ENCODE measurements around the gene MTREX.
A peak's percentile ranks its signal among the peaks of the same experiment; 100 is the strongest.
"Not testable (repeated sequence)": the region's sequence is repeated elsewhere in the genome, so short reads cannot be mapped to it uniquely, and the experiment has no call there.

The MTREX gene

DNA sequence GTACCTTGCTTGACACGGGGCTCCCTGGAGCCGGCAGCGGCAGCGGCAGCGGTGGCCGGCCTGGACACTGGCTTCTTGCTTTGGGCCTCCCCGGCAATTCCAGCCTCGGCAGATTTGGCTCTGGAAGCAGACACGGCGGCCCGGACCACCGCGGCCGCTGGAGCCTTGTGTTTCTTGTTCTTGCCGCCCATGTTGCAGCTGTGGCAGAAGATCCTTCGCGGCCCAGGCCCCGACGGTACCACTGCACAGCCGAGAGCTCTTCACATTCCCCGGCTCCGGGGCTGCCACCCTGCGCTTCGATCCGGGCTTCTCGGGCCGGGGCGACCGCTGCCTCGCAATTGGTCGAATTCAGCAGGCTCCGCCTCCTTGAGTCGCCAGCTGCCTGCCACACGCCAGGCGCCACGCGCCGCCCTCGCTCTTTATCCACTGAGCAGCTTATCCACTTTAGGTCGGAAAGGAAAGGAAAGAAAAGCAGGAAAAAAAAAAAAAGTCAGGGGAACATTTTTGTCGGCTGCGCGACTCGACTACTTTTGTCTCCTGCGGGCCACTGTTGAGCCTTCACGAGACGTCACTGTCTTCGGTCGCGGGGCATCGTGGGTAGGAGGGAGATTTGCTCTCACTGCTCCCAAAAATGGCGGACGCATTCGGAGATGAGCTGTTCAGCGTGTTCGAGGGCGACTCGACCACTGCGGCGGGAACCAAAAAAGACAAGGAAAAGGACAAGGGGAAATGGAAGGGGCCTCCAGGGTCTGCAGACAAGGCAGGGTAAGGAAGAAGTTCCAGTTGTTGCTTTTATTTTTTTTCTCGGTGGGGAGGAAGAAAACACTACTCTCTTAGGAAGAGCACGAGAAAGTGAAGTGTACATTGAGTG is at the start of gene MTREX, which contains the start of gene DHX29:
Gene MTREX (plus strand): TSS at position 607 of the 871 bp plus-strand sequence. CDS start 25 bp downstream, at position 632.
Gene DHX29 (minus strand): TSS at position 312 of the 871 bp plus-strand sequence. CDS start 121 bp downstream, at position 191.
- peak; percentile 97 for DNase-seq (ENCODE audit: low spot score)

DNA sequence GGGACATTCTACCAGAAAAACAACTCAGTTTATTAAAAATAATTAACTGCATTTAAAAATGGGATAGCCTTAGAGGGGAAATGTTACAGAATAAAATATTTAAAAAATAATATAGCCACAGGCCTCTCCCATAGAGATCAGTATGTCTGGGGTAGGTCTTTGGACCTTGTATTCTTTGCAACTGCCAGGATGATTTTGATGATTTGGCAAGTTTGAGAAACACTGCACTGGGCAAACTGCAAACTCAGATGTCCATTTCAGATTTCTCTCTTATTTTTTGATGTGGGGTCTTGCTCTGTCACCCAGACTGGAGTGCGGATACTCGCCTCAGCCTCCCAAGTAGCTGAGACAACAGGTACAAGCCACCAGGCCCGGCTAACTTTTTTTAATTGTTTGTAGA is 49.5 kb upstream of the MTREX start:
- no peak for DNase-seq (ENCODE audit: low spot score)

DNA sequence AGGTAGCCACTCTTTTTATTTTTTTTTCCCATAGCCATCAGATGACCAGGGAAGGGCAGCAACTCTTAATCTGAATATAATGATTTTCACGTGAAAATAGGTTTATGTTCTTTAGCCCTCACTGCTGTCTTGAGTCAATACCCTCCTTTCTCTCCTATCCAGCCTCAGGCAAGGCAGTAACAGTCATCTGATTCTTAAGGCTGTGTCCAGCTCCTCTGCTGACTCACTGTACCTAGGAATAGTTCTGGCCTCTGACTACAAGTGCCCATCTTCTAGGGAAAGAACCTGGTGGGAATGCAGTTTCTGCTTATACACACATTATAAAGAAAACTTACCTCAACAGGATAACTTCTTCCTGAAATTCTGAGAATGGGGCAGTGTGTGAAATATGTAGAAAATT is 31.0 kb upstream of the MTREX start:
- no peak for DNase-seq (ENCODE audit: low spot score)

DNA sequence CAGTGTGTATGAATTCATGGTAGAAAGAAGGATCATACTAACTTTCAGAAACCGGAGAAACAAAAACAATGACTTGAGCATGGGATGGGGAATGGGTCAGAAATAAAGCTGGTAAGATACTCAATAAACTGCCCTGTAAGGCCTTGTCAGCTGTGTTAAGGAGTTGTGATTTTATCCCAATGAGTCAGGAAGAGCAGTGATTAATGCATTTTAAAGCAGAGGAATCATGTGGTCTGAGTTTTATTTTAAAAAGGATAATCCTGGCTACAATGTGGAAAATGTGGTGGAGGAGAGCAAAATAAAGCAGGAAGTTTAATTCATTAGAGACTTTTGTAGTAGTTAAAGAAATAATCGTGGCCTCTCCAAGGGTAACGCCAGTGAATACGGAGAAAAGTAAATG is 29.0 kb upstream of the MTREX start:
- no peak for DNase-seq (ENCODE audit: low spot score)

DNA sequence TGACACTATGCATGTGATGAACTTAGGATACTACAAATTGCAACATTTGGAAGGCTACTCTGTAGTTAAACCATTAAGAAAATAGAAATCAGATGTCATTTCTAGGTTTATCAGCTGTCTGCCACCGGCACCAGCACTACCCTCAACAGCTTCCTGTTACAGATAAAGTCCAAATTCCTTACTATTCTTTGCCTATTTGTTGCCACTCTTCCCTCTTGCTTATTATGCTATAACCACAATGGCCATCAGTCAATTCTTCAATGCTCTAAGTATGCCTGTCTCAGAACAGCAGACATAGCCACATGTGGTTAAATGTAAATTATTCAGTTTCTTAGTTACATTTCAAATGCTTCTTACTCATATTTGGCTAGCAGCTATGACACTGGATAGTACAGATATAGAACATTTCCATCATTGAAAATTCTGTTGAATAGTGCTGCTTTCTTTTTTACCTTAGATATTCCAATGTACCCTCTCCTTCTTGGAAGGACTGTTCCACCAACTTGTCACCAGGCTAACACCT is 21.3 kb upstream of the MTREX start:
- DNase-seq (ENCODE audit: low spot score) = no peak

DNA sequence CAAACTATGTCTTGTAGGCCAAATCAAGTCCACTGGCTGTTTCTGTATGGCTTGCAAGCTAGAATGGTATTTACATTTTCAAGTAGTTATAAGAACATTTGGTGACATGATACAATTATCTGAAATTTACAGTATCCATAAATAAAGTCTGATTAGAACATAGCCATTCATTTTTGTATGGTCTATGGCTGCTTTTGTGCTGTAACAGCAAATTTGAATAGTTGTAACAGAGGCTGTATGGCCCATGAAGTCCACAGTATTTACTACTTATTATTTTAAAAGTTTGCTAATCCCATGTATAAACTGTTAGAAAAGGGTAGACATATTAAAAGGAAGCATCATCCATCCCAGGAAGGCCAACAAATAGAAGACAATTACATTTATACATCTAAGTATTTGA is 18.0 kb upstream of the MTREX start:
- DNase-seq (ENCODE audit: low spot score) = no peak

DNA sequence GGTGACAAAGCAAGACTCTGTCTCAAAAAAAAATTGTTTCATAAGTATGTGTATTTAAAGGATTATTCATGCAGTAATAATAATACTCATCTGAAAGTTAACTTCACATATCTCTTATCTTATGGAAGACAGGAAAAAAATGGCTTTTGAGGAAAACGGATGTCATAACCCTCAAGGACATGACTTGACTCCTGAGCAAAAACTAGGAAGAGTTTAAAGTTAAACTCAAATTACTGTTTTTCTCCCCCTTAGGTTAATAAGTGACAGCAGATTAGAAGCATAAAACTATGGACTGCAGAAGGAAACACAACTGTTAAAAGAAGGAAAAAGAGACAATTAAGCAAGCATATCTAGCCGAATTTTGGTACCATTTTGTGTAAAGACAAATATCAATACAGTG is 16.8 kb upstream of the MTREX start:
- no peak for DNase-seq (ENCODE audit: low spot score)

DNA sequence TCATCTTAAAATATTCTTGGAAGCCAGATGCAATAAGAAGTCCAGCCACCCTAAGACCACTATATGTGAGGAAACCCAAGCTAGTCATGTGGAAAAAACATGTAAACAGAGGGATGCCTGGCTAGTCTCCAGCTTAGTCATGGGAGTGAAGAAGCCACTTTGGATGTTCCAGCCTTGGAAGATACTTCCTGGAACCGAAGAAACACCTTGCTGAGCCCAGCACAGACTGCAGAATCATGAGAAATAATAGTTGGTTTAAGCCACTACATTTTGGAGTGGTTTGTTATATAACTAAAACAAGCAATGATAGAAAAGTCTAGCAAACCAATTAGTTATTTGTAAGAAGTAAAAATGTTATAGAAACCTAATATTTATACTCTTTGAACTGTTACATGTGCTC is 12.9 kb upstream of the MTREX start:
- DNase-seq (ENCODE audit: low spot score) = no peak

DNA sequence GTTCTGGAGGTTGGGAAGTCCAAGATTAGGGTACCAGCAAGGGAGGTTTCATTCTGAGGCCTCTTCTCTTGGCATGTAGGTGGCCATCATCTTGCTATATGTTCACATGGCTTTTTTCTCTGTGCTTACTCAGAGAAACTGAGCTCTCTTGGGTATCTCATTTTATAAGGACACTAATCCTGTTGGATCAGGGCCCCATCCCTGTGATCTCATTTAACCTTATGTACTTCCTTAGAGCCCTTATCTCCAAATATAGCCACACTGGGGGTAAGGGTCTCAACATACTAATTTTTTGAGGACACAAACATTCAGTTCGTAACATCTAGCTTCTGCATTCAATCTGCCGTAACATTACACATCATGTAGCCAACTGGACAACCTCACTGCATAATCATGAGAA is 6.9 kb upstream of the MTREX start:
- no peak for DNase-seq (ENCODE audit: low spot score)

DNA sequence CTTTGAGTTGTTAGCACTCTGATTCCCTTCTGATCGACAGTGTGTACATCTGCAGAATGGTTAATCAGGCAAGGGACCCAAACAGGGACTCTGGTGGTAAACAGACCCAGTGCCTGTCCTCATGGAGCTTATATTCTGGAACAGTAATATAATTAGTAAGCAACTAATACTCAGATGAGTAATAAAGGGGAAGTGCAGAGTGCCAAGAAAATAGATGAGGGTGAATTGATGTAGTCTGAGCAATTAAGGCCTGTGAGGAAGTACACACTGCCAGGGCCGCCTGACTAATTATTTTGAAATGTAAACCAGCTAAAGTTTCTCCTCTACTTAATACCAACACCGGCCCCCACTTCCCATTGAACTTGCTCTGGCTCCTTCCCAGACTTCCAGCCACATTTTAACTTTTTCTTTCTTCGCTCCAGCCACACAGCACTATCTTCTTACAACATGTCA is 4.5 kb upstream of the MTREX start:
- DNase-seq (ENCODE audit: low spot score) = peak; percentile 8

DNA sequence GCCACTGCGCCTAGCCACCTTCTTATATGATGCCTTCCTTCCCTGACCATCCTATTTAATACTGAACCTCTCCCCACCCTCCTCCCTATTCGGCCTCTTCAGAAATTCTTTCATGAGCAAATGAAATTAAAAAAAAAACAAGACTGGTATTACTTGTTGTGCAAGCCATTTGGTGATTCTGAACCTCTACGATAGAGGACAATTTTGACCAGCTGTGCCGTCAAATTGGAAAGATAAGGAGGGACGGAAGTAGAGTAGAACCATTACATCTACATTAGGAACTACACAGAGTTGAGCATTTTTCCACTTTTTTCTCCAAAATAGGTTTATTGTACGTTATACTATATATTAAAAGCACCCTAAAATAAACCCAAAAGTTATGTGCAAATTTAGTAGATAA is 3.2 kb upstream of the MTREX start:
- no peak for DNase-seq (ENCODE audit: low spot score)

DNA sequence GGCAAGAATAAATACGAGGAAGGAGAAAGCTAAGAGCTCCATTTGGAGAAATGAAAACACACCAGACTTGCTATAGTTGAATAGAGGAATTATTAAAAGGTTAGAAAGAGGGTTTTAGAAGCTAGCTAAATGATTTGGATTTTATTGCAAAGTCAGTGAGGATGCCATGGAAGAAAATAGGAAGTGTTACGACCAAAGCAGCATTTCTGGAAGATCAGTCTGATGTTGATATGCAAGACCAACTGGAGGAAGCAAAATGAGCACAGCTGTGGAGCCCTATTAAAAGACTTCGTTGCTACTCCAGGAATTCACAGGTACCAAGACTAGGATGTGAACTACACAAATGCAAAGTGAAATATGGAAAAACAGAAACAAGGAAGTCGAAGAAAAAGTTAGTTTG is 2.4 kb upstream of the MTREX start:
- no peak for DNase-seq (ENCODE audit: low spot score)

DNA sequence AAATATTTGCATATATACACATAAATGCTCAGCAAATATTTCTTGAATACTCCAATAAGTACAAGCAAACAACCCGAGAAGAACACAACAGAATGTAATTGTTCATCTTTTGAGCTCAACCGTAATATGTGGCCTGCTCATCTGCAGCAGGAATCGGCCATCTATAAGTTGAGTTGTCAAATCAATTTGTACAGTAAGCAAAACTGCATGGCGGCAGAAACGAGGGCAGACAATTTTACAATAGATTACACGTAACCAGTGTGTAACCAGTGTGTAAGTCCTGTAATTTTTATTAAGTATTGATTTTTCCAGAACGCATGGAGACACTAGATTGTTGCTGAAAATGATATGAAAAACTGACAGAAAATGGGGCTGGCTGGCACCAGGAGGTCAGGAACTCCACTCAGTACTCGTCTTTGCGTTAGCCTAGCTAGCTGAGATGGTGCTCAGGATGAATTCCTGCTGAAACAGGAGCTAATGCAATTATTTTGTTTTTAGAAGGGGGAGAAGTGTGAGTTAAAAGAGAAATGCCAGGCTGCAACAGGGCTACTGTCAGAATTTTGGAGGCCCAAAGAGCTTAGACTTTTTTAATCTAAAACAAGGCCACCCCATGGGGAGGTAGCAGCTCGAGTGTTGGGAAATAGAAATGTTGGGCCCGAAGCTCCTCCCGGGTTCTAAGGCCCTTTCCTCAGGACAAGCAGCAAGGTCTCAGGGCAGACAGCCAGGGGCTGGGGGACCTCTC is 977 bp upstream of the MTREX start:
- DNase-seq (ENCODE audit: low spot score) = no peak

DNA sequence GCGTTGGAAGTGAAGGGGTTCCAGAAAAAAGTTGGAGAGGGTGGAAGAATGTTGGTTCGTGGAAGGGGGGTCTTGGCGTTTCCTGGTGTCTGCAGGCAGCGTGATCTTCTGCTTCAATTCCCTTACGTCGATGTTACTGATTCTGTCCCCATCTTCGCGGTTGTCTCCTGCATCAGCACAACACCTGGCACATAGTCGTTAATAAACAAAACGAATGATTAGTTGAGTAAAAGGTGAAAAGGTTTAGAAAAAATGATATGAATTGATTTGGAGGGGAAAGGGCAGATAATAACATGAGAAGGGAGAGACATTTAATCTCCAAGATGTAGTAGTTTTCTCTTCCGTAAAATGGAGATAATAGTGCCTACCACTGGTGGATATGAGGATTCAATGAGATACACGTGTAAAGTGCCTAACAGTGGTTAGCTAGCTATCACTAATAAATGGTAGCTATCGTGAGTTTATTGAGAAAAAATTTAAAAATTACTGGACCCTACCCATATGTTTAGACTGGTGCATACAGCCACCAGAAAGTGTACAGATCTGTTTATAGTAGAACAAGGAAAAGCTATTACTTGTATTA is 556 bp downstream of the MTREX start:
- peak; percentile 11 for DNase-seq (ENCODE audit: low spot score)

DNA sequence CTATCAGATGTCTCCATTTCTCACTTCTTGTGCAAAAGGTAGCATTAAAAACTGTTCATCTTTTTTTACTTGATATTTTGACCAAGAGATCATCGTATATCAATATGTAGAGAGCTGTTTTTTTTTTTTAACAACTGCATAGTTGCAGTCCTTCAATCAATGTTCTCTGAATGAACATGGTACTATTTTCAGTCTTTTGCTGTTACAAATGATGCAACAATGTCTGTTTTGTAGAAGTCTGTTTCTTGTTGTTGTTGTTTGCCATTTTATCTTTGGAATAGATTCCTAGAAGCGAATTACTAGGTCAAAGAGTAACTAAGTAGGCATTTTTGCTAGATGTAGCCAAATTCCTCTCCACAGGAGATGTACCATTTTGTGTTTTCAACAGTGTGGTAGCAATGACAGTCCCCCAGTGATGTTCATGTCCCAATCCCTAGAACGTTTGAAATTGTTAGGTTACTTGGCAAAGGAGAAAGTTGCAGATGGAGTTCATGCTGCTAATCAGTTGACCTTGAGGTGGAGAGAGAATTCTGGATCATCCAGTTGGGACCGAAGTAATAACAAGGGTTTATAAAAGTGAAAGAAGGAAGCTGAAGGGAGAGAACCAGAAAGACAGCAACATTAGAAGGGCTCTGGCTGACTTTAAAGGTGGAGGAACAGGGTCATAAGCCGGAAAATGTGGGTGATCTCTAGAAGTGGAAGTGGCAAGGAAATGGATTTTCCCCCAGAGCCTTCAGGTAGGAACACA is 6.3 kb downstream of the MTREX start:
- DNase-seq (ENCODE audit: low spot score) = no peak

DNA sequence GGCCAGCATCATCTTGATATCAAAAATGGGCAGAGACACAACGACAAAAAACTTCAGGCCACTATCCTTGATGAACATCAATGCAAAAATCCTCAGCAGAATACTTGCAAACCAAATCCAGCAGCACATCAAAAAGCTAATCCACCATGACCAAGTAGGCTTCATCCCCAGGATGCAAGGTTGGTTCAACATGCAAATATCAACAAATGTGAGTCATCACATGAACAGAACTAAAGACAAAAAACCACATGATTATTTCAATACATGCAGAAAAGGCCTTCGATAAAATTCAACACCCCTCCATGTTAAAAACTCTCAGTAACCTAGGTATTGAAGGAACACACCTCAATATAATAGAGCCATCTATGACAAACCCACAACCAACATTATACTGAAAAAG is 8.5 kb downstream of the MTREX start:
- no peak for DNase-seq (ENCODE audit: low spot score)

DNA sequence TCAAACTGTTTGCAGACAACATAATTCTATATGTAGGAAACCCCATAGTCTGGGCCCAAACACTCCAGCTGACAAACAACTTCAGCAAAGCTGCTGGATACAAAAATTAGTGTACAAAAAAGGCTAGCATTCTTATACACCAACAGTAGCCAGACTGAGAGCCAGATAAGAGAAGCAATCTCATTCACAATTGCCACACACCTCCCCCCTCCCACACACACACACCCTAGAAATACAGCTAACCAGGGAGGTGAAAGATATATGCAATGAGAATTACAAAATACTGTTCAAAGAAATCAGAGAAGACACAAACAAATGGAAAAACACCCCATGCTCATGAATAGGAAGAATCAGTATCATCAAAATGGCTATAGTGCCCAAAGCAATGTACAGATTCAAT is 9.0 kb downstream of the MTREX start:
- DNase-seq (ENCODE audit: low spot score) = no peak

DNA sequence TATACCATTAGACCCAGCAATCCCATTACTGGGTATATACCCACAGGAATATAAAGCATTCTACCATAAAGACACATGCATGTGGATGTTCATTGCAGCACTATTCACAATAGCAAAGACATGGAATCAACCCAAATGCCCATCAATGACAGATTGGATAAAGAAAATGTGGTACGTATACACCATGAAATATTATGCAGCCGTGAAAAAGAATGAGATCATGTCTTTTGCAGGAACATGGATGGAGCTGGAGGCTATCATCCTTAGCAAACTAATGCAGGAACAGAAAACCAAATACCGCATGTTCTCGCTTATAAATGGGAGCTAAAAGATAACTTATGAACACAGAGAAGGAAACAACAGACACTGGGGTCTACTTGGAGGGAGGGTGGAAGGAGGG is 10.4 kb downstream of the MTREX start:
- DNase-seq (ENCODE audit: low spot score) = not testable (repeated sequence)

DNA sequence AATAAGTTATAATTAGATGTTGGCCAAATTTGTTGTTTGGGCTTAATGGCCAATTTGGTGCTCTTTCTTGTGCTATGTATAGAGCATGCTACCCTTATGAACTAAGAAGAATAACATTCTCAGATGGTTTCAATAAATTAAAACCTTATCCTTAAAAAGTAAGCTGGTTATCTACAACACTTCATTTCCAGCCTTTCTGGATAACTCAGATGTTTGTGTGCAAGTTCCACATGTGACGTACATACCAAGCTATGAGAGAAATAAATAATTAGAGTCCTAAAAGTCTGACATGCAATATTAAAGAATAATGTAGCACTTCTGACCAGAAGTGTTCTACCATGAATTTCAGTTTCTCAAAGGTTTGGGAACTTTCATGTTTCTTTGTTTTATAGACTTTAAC is 11.7 kb downstream of the MTREX start:
- no peak for DNase-seq (ENCODE audit: low spot score)

DNA sequence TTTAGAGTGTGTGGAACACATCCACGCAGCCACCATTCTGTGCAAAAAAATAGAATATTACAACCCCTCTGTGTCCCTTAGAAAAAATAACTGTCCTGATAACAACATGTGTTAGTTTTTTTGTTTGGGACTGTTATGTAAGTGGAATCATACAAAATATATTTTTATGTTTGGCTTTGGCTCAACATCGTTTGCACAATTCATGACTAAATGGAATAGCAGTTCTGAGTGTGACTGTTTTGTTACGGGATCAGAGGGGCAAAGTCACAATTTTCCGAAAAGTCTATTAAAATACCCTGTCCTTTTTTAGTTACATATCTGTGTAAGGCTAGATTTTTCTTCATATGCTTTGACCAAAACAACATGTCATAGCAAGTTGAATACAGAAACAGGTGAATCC is 12.8 kb downstream of the MTREX start:
- DNase-seq (ENCODE audit: low spot score) = no peak

DNA sequence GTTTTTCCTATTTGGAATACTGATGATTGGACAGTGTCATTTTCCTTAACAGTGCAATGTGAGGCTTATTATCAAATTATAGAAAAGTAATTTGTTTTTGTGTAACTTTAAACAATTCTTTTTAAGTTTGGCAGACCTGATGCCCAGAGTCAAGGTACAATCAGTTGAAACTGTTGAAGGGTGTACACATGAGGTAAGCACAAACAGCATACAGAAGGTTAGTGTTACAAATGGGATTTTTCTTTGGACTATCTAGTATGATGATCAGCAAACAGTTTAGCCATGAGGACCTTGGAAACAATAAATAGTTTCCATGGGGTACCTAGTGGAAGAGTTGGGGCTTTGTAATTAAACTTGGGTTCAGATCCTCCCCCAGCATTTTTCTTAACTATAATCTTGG is 16.2 kb downstream of the MTREX start:
- no peak for DNase-seq (ENCODE audit: low spot score)
